ENCODE data around the gene SLC22A2. TPM values are rescaled to one million over a fixed set of nuclear protein-coding genes. Genes with fewer than 3 reads are reported as not detected.

The SLC22A2 gene
- total RNA-seq, 3 donors from 2014 or later, result 0.16 TPM; not detected in 2

GRCh38 chr6:160226118-160226591 lies 32.5 kb downstream of the SLC22A2 start:
- Histone ChIP-seq H3K36me3 (ENCODE audit: low read depth) (no peaks in the 10 kb centered on the region), H3K4me1 (ENCODE audit: low read depth) (peaks cover 13% of the 10 kb centered on the region), H3K4me3 (no peak overlapping the region), H3K9me3 (no peaks in the 10 kb centered on the region)
- ATAC-seq (no peak), DNase-seq (no peak)
- intact Hi-C loops (cut with DNase I, micrococcal nuclease), result no loop called here
- TF ChIP-seq, protein P1, sequence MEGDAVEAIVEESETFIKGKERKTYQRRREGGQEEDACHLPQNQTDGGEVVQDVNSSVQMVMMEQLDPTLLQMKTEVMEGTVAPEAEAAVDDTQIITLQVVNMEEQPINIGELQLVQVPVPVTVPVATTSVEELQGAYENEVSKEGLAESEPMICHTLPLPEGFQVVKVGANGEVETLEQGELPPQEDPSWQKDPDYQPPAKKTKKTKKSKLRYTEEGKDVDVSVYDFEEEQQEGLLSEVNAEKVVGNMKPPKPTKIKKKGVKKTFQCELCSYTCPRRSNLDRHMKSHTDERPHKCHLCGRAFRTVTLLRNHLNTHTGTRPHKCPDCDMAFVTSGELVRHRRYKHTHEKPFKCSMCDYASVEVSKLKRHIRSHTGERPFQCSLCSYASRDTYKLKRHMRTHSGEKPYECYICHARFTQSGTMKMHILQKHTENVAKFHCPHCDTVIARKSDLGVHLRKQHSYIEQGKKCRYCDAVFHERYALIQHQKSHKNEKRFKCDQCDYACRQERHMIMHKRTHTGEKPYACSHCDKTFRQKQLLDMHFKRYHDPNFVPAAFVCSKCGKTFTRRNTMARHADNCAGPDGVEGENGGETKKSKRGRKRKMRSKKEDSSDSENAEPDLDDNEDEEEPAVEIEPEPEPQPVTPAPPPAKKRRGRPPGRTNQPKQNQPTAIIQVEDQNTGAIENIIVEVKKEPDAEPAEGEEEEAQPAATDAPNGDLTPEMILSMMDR (IDR thresholded peaks at IDR 0.05), result no peak

DNA sequence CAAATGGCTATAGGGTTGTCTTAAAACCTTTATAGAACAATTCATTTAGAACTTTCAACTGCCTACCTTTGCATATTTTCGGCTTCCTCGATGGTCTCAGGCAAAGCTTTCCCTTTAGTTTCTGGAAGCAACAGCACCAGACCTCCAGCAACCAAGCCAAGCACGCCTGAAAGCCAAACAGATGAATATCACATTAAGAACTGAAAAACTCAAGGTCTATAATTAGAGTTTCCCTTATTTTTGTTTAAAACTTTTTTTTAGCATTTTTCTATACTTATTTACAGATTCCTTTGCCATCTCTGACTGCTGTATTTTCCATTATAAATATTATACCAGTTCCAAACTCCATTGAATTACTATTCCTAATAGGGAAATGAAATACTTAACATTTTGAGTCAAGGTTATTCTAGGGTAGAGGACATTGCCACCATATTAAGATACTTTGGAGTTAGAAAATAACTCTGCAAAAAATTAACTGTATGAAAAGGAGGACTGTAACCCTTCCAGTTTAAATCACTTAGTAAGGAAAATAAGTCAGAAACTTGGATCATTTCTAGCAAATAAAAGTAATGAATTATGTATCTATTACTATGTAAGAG lies 33.9 kb downstream of the SLC22A2 start:
- ATAC-seq (no peak), DNase-seq (no peak)
- Histone ChIP-seq H3K4me1 (ENCODE audit: low read depth) (peaks cover 18% of the 10 kb centered on the region), H3K36me3 (ENCODE audit: low read depth) (no peaks in the 10 kb centered on the region), H3K9me3 (no peaks in the 10 kb centered on the region), H3K4me3 (no peak overlapping the region)
- TF ChIP-seq, protein P1 (IDR thresholded peaks at IDR 0.05), result no peak
- intact Hi-C loops (cut with DNase I, micrococcal nuclease), result no loop called here

DNA sequence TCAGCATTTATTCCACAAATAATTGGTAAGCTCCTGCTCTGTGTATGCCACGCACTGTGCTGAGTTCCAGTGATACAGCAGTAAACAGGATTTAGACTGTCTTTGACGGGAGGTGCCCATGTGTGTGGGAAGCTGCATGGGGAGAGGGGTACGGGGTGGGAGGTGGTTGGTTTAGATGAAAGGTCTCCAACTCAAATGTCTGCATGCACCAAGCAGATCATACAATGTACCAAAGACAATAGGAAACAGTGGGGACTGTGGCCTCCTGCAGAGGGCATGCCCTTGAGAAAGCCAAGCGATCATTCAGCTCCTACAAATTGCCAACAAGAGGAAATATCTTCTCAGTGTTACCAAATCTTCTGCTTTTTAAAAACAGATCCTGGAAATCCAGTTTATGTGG lies 36.1 kb downstream of the SLC22A2 start:
- intact Hi-C loops (cut with DNase I, micrococcal nuclease), result no loop called here
- TF ChIP-seq, protein P1 (IDR thresholded peaks at IDR 0.05), result no peak
- no peak for ATAC-seq

DNA sequence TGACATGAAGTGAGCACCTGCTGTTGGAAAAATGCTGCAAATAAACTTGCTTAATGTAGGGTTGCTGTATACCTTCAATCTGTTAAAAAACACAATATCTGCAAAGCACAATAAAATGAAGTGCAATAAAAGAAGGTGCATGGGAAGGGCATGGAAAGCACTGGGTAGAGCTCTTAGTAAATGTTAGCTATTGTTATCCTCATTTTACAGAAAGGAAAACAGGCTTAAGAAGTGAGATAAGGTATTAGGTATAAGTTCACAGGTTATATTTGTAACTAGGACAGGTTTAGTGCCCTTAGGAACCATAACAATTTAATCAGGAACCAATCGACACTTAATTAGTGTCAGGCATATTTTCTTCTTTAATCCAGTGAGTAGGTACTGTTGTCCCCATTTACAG lies 36.7 kb downstream of the SLC22A2 start:
- H3K4me3 ChIP-seq, result no peak overlapping the region
- H3K4me1 ChIP-seq (ENCODE audit: low read depth), result peaks cover 18% of the 10 kb centered on the region
- intact Hi-C loops (cut with DNase I, micrococcal nuclease), result no loop called here
- no peaks in the 10 kb centered on the region for H3K36me3 ChIP-seq (ENCODE audit: low read depth)
- DNase-seq, result no peak
- ATAC-seq, result peak; percentile 85
- TF ChIP-seq, protein P1 (IDR thresholded peaks at IDR 0.05), result no peak
- H3K9me3 ChIP-seq, result no peaks in the 10 kb centered on the region

More for the DNA sequence above, 36.1 kb downstream of the SLC22A2 start:
- no peaks in the 10 kb centered on the region for H3K36me3 ChIP-seq (ENCODE audit: low read depth)
- H3K9me3 ChIP-seq, result no peaks in the 10 kb centered on the region
- H3K4me1 ChIP-seq (ENCODE audit: low read depth), result peaks cover 18% of the 10 kb centered on the region
- H3K4me3 ChIP-seq, result no peak overlapping the region
- DNase-seq, result no peak

DNA sequence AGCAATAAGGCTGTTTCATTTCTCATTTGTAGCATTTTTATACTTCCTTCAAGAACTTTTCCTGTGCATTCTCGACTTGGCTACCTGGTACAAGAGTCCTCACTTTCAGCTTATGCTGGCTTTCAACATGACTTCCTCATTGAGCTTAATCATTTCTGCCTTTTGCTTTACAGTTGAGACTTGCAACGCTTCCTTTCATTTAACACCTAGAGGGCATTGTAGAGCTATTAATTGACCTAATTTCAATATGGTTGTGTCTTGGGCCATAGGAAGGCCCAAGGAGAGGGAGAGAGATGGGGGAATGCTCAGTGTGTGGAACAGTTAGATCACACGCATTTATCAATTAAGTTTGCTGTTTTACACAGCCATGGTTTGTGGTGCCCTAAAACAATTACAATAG lies 37.2 kb downstream of the SLC22A2 start:
- ATAC-seq (peak; percentile 92), DNase-seq (no peak)
- intact Hi-C loops (cut with DNase I, micrococcal nuclease), result no loop called here
- Histone ChIP-seq H3K4me3 (no peak overlapping the region), H3K9me3 (no peaks in the 10 kb centered on the region), H3K36me3 (ENCODE audit: low read depth) (no peaks in the 10 kb centered on the region), H3K4me1 (ENCODE audit: low read depth) (peaks cover 18% of the 10 kb centered on the region)
- TF ChIP-seq, protein P1 (IDR thresholded peaks at IDR 0.05), result no peak
